Erythroblast (primary cell): ENCODE measurements around the gene CSNK1E.
"Not testable (repeated sequence)": the region's sequence is repeated elsewhere in the genome, so short reads cannot be mapped to it uniquely, and the experiment has no call there.

ENCODE experiments used
- DNase-seq, 2 experiments: peaks; one replicate each; lab custom pipeline; 2025; lab: John Stamatoyannopoulos, UW
- GATA1 ChIP-seq: IDR thresholded peaks from 2 replicates; pipeline ENCODE4 v1.6.1; 2011; ENCODE audit warnings: low read depth, mild to moderate bottlenecking, control low read depth, low read length, moderate library complexity
- POLR2A ChIP-seq: IDR thresholded peaks from 2 replicates; pipeline ENCODE4 v1.6.1; 2011; ENCODE audit warnings: mild to moderate bottlenecking, low read length

The CSNK1E gene

DNA sequence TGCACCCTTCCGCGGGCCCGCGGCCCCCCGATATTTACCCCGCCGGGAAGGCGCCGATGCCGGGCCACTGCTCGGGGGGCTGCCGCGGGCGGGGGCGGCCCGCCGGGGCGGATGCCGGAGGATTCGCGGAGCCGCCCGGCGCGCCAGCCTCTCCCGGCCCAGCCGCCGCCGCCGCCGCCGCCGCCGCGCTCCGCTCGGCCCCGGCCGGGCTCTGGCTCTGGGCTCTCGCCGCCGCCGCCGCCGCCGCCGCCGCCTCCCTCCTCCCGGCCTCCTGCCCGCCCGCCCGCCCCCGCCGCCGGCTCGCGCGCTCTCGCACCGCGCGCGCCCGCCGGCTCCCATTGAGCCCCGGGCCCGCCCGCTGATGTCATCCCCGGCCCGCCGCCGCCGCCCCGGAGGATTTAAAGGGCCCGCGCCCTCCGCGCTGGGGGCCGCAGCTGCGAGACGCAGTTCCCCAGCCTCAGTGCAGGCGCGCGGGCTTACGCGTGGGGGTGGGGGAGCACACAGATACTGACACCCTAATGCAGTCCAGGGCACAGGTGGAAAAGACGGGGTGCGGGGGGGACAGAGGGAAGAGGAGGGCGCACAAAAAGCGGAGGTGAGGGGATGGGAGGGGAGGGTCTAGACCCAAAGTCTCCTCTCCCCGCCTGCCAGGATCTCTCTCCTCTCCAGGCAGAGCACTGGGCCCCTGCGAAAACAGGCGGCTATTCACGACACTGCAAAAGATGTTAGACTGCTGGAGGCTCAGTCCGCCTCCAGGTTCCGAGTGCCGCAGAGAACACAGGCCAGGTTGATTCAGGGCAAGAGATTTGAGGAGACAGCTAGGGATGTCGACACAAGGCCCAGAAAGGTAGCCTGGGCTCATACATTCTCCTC is at the start of gene CSNK1E:
Gene CSNK1E, minus strand, starts transcription at position 312 of the 873 bp plus-strand sequence. CDS start 3,276 bp downstream, outside the sequence.
- TF ChIP-seq POLR2A, result no peak
- no peak for TF ChIP-seq GATA1
- DNase-seq, result peak; percentile 79 to 89

DNA sequence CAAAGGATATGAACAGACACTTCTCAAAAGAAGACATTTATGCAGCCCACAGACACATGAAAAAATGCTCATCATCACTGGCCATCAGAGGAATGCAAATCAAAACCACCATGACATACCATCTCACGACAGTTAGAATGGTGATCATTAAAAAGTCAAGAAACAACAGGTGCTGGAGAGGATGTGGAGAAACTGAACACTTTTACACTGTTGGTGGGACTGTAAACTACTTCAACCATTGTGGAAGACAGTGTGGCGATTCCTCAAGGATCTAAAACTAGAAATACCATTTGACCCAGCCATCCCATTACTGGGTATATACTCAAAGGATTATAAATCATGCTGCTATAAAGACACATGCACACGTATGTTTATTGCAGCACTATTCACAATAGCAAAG is 48.6 kb upstream of the CSNK1E start:
- not testable (repeated sequence) for DNase-seq

GRCh38 chr22:38365174-38365573 is 47.9 kb upstream of the CSNK1E start:
- DNase-seq, result not testable (repeated sequence)

- not testable (repeated sequence) for DNase-seq
Measured at GRCh38 chr22:38360560-38360959, 43.3 kb upstream of the CSNK1E start.

DNA sequence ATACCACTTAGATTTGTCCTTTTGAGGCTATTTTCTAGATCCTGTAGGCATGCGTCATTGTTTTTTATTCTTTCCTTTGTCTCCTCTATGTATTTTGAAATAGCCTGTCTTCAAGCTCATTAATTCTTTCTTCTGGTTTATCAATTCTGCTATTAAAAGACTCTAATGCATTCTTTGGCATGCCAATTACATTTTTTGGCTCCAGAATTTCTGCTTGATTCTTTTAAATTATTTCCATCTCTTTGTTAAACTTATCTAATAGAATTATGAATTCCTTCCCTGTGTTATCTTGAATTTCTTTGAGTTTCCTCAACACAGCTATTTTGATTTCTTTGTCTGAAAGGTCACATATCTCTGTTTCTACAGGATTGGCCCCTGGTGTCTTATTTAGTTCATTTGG is 42.6 kb upstream of the CSNK1E start:
- DNase-seq, result not testable (repeated sequence)

DNA sequence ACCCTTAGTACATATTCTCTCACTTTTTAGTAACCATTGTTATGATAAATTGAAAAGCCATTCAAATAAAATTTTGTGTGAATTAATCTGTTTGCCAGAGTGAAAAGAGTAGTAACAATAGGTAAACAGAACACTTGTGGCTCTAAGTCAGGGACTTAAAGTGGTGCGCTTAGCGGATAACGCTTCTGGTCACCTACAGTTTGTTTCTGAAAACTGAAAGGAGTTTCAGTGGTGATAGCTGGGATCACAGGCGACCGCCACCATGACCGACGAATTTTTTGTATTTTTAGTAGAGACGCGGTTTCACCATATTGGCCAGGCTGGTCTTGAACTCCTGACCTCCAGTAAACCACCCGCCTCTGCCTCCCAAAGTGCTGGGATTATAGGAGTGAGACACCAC is 40.7 kb upstream of the CSNK1E start:
- DNase-seq, result not testable (repeated sequence)

DNA sequence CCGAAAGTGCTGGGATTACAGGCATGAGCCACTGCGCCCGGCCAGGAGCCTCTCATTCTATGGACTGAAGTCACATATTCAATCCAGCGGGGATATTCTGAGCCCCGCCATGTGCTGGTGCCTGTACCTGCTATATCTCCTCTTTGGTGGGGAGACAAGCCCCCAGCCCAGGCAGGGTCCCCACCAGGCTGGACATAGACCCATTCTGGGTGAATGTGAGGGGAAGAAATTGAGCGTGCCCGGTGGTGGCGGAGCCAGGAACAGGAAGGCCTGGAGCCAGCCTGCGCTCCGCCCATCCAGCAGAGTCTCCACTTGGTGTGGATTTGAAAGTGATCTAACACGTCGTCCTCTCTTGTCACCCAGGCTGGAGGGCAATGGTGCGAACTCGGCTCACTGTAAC is 38.0 kb upstream of the CSNK1E start:
- no peak for TF ChIP-seq GATA1
- TF ChIP-seq POLR2A, result no peak
- no peak for DNase-seq

DNA sequence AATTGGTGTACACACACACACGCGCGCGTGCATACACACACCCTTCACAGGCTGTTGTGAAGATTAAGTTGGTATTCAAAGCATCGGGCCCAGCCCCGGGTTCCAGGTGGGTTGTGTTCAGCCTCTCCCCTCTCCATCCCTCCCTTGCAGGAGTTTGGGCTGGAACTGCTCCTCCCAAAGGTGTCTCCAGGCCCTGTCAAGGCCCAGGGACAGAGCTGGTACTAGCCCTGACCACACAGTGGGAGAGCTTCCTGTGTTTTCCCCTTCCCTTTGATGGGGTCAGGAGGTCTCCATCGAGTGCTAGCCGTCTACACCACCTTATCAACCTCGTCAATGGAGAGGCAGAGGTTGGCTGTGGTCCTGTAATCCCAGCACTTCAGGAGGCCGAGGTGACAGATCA is 36.5 kb upstream of the CSNK1E start:
- no peak for DNase-seq
- TF ChIP-seq GATA1, result no peak
- TF ChIP-seq POLR2A, result no peak

DNA sequence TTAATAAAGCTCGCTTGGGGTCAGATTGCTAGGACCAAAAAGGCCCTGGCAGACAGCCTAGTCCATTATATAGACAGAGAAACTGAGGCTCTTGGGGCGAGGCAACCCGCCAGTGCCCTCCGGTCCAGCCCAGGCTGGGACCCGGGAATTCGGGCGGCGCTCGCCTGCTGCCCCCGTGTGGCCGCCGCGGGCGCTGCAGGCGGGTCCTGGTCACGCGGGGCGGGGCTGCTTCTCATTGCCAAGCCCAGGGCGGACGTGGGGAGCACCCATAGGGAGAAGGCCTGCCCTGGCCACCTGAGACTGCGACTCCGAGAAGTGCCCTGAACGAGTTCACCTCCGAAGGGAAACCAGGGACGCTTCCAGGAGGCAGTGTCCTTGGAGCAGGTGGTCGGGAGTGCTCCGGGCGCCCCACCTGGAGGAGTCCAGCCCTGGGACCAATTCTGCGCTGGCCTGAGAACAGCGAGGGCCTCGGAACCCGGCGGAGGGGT is 36.0 kb upstream of the CSNK1E start:
- peak; percentile 63 to 82 for DNase-seq
- TF ChIP-seq POLR2A (no peak), GATA1 (no peak)

DNA sequence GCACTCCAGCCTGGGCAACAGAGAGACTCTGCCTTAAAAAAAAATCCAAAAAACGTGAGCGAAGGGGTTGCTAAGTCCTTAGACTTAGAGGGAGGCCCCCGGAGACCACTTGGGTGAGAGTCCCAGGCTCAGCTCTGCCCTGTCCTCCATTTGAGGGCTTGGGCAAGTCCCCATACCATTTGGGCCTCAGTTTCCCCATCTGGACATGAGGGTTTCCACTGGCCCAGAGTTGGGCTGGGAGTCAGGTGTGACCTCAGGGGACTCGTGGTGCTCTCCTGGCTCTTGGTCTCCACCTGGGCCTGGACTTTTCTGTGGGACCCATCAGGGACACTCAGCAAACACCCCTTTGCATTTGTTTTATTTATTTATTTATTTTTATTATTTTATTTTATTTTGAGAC is 35.2 kb upstream of the CSNK1E start:
- no peak for DNase-seq
- TF ChIP-seq POLR2A, result no peak
- no peak for TF ChIP-seq GATA1

- no peak for TF ChIP-seq GATA1
- no peak for TF ChIP-seq POLR2A
Measured at GRCh38 chr22:38350444-38351359, 33.5 kb upstream of the CSNK1E start.

DNA sequence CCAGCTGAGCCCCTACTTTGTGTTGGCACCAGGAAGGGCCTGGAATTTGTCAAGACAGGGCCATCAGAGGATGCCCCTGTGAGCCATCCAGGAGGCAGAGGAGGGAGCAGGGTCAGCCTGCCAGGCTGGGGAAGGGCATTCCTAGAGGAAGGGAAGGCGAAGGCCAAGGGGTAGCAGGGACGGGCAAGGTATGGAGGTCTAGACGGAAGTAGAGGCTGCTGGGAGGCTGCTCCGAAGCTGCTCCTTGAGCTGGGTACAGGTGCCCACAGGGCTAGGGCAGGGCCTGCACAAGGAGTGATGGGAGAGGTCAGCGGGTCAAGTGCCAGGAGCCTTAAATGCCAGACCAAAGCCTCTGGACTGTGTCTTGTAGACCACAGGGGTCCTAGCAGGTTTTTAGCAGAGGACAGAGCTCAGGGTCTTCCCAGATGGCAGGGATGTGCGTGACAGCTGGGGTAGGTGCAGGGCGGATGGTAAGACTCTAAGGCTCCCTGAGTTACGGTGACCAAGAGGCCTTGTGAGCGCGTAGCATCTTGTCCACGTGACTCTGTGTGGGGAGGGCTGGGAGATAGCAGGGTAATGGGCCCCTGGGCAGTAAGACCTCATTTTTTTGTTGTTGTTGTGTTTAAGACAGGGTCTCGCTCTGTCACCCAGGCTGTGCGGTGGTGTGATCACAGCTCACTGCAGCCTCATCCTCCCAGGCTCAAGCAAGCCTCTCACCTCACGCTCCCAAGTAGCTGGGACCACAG is 31.7 kb upstream of the CSNK1E start:
- peak; percentile 2 for TF ChIP-seq POLR2A
- no peak for TF ChIP-seq GATA1
- DNase-seq, result no peak

More at GRCh38 chr22:38350444-38351359, 33.5 kb upstream of the CSNK1E start:
- DNase-seq, result no peak

GRCh38 chr22:38347944-38348750 is 30.9 kb upstream of the CSNK1E start:
- TF ChIP-seq GATA1 (no peak), POLR2A (no peak)
- DNase-seq, result no peak
